HG03521 (cell line): ENCODE data around the gene FOXK2.
"Not testable (repeated sequence)": the region's sequence is repeated elsewhere in the genome, so short reads cannot be mapped to it uniquely, and the experiment has no call there.

Source experiments
- ATAC-seq: cut with Tn5 transposase; IDR thresholded peaks from one replicate; pipeline ENCODE4 v1.9.1; 2021; ENCODE audit warnings: mild to moderate bottlenecking, moderate library complexity; ENCODE audit not compliant: unreplicated experiment

The FOXK2 gene

GRCh38 chr17:82494236-82495055 is 25.1 kb upstream of the FOXK2 start:
- peak; percentile 40 for ATAC-seq

GRCh38 chr17:82495844-82496528 is 23.5 kb upstream of the FOXK2 start:
- ATAC-seq, result no peak

- peak; percentile 59 for ATAC-seq
Measured at GRCh38 chr17:82496529-82497434, 22.8 kb upstream of the FOXK2 start.

GRCh38 chr17:82497483-82498405 is 21.8 kb upstream of the FOXK2 start:
- ATAC-seq, result peak; percentile 12

- ATAC-seq, result no peak
Measured at GRCh38 chr17:82502207-82502606, 17.3 kb upstream of the FOXK2 start.

GRCh38 chr17:82503094-82503727 is 16.3 kb upstream of the FOXK2 start:
- ATAC-seq, result no peak

GRCh38 chr17:82503728-82504308 is 15.7 kb upstream of the FOXK2 start:
- no peak for ATAC-seq

- no peak for ATAC-seq
Measured at GRCh38 chr17:82505296-82505695, 14.2 kb upstream of the FOXK2 start.

GRCh38 chr17:82506402-82506801 is 13.1 kb upstream of the FOXK2 start:
- peak; percentile 89 for ATAC-seq

- ATAC-seq, result no peak
Measured at GRCh38 chr17:82507631-82508175, 11.8 kb upstream of the FOXK2 start.

GRCh38 chr17:82511642-82512041 is 7.9 kb upstream of the FOXK2 start:
- ATAC-seq, result not testable (repeated sequence)

- not testable (repeated sequence) for ATAC-seq
Measured at GRCh38 chr17:82513864-82514263, 5.7 kb upstream of the FOXK2 start.

GRCh38 chr17:82517230-82517865 is 2.2 kb upstream of the FOXK2 start:
- no peak for ATAC-seq

GRCh38 chr17:82519971-82520903 is 705 bp downstream of the FOXK2 start:
- ATAC-seq, result peak; percentile 8

GRCh38 chr17:82524540-82524939 is 5.0 kb downstream of the FOXK2 start:
- no peak for ATAC-seq

GRCh38 chr17:82525712-82526111 is 6.2 kb downstream of the FOXK2 start:
- ATAC-seq, result no peak

GRCh38 chr17:82527898-82528297 is 8.4 kb downstream of the FOXK2 start:
- no peak for ATAC-seq
